Naive B cell (primary cell): ENCODE results near the gene HSP90AA1. TPM values are rescaled to one million over a fixed set of nuclear protein-coding genes. Genes with fewer than 3 reads are reported as not detected.

ENCODE experiments used
- ATAC-seq, 2 donors: fragments of 150-1000 bp; cut with Tn5 transposase; 2 replicates each; pipeline ENCODE4 v1.10.0; 2021; ENCODE audit warnings: low read depth in 2 of 2, mild to moderate bottlenecking in 2 of 2, moderate library complexity in 2 of 2
- DNase-seq: peaks from one replicate; pipeline ENCODE4 v3.0.0; 2022
- H3K27ac Mint-ChIP-seq, 6 donors: one replicate each; pipeline ENCODE4 v1.8.0; 2020 to 2022; ENCODE audit warnings: mild to moderate bottlenecking in 6 of 6, mixed read lengths in 6 of 6, moderate library complexity in 5 of 6, inconsistent platforms in 2 of 6
- H3K27me3 Mint-ChIP-seq, 3 donors: one replicate each; pipeline ENCODE4 v1.8.0; 2021 to 2022; ENCODE audit warnings: mixed read lengths in 3 of 3, mild to moderate bottlenecking in 1 of 3
- H3K36me3 Mint-ChIP-seq, 2 donors: one replicate each; pipeline ENCODE4 v1.8.0; 2020 to 2022; ENCODE audit warnings: mixed read lengths in 2 of 2, inconsistent platforms in 1 of 2, mild to moderate bottlenecking in 1 of 2
- H3K4me1 Mint-ChIP-seq, 3 donors: one replicate each; pipeline ENCODE4 v1.8.0; 2020 to 2022; ENCODE audit warnings: mixed read lengths in 3 of 3, inconsistent platforms in 1 of 3, mild to moderate bottlenecking in 1 of 3, moderate library complexity in 1 of 3
- H3K4me3 Mint-ChIP-seq, 8 donors: one replicate each; pipeline ENCODE4 v1.8.0; 2020 to 2022; ENCODE audit warnings: mild to moderate bottlenecking in 8 of 8, mixed read lengths in 8 of 8, moderate library complexity in 8 of 8, inconsistent platforms in 2 of 8
- H3K9me3 Mint-ChIP-seq, 7 donors: one replicate each; pipeline ENCODE4 v1.8.0; 2020 to 2022; ENCODE audit warnings: mixed read lengths in 7 of 7, mild to moderate bottlenecking in 5 of 7, inconsistent platforms in 2 of 7, moderate library complexity in 1 of 7
- polyA plus RNA-seq, 6 donors: library from polyadenylated mRNA; unstranded; fragments of 300-500 nt; fragmentation: Illumina TruSeq; gene quantifications; one replicate each; pipeline ENCODE4 v1.2.3, GENCODE V29; 2021; ENCODE audit warnings: low read depth in 6 of 6

The HSP90AA1 gene
- polyA plus RNA-seq, 6 donors from 2014 or later: 133 to 338 (median 304) TPM

DNA sequence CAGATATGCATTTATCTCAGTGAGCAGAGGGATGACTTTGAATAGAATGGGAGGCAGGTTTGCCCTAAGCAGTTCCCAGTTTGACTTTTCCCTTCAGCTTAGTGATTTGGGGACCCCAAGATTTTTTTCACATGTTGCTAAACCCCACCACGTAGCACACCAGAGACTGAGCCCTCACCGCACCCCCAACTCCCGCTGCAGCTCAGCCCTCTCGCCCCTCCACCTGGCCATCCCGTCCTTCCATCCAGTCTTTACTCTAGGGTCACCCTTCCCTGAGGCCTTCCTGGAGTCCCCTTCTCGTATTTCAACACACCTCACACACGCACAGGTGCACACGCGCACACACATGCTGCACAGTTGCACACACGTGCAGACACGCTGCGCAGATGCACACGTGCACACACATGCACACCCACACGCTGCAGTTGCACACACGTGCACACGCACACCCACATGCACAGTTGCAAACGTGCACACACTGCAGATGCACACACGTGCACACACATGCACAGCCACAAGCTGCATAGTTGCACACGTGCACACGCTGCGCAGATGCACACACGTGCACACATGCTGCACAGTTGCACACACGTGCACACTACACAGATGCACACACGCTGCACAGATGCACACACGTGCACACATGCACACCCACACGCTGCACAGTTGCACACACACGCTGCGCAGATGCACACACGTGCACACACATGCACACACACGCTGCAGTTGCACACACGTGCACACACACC is 30.0 kb downstream of the HSP90AA1 start:
- DNase-seq (no peak), ATAC-seq (no peak)
- H3K27ac Mint-ChIP-seq: no peak overlapping the region
- no peaks in the 10 kb centered on the region for H3K27me3 Mint-ChIP-seq
- H3K9me3 Mint-ChIP-seq: no peaks in the 10 kb centered on the region
- H3K36me3 Mint-ChIP-seq: no peaks in the 10 kb centered on the region
- no peak overlapping the region for H3K4me3 Mint-ChIP-seq
- H3K4me1 Mint-ChIP-seq: peaks cover 4% of the 10 kb centered on the region in 3 donors

GRCh38 chr14:102055181-102055901 is 31.5 kb downstream of the HSP90AA1 start:
- ATAC-seq (no peak), DNase-seq (no peak)
- Mint-ChIP-seq H3K9me3 (no peaks in the 10 kb centered on the region), H3K4me3 (peak overlapping the region in 1 of 8 donors; percentile 42), H3K36me3 (peaks cover 4 to 7% of the 10 kb centered on the region in 2 donors), H3K27ac (peak overlapping the region in 4 of 6 donors; percentile 30 to 70 (median 64)), H3K4me1 (peaks cover 0 to 4% (median 4%) of the 10 kb centered on the region in 3 donors), H3K27me3 (no peaks in the 10 kb centered on the region)

DNA sequence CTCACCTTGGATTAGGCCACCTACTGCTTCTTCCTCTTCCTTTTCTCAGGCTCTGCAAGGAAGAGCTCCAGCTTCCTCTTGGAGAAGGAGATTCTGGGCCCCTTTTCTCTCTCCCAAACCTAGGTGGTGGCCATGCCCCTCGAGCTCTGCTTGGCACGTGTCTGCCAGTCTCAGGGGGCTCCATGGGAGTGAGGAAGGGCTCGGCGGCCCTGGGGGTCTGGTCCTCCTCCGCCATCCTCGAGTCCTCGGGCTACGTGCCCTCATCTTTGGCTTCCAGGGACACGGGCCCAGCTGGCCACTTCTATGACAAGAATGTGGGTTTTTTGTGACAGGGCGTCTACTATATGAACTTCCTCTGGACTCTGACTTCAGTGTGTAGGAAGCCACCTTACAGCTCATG is 34.3 kb downstream of the HSP90AA1 start:
- Mint-ChIP-seq H3K27ac (peak overlapping the region in 1 of 6 donors; percentile 27), H3K4me3 (no peak overlapping the region), H3K4me1 (peaks cover 0 to 4% (median 4%) of the 10 kb centered on the region in 3 donors), H3K27me3 (no peaks in the 10 kb centered on the region), H3K36me3 (peaks cover 8 to 11% of the 10 kb centered on the region in 2 donors), H3K9me3 (no peaks in the 10 kb centered on the region)
- DNase-seq: no peak
- ATAC-seq: no peak

- ATAC-seq: no peak
- peaks cover 8 to 11% of the 10 kb centered on the region in 2 donors for H3K36me3 Mint-ChIP-seq
- H3K4me3 Mint-ChIP-seq: peak overlapping the region in 1 of 8 donors; percentile 19
- no peak for DNase-seq
- H3K27ac Mint-ChIP-seq: peak overlapping the region in 2 of 6 donors; percentile 24 to 53
- peaks cover 0 to 1% (median 0%) of the 10 kb centered on the region in 3 donors for H3K4me1 Mint-ChIP-seq
- no peaks in the 10 kb centered on the region for H3K27me3 Mint-ChIP-seq
- no peaks in the 10 kb centered on the region for H3K9me3 Mint-ChIP-seq
These were observed 36.2 kb downstream of the HSP90AA1 start for GRCh38 chr14:102050625-102051024.

- no peak for DNase-seq
- peaks cover 8 to 11% of the 10 kb centered on the region in 2 donors for H3K36me3 Mint-ChIP-seq
- H3K9me3 Mint-ChIP-seq: no peaks in the 10 kb centered on the region
- ATAC-seq: no peak
- no peaks in the 10 kb centered on the region for H3K27me3 Mint-ChIP-seq
- H3K27ac Mint-ChIP-seq: peak overlapping the region in 2 of 6 donors; percentile 73 to 74
- no peaks in the 10 kb centered on the region for H3K4me1 Mint-ChIP-seq
- peak overlapping the region in 1 of 8 donors; percentile 19 for H3K4me3 Mint-ChIP-seq
These were observed 36.8 kb downstream of the HSP90AA1 start for GRCh38 chr14:102050026-102050405.

DNA sequence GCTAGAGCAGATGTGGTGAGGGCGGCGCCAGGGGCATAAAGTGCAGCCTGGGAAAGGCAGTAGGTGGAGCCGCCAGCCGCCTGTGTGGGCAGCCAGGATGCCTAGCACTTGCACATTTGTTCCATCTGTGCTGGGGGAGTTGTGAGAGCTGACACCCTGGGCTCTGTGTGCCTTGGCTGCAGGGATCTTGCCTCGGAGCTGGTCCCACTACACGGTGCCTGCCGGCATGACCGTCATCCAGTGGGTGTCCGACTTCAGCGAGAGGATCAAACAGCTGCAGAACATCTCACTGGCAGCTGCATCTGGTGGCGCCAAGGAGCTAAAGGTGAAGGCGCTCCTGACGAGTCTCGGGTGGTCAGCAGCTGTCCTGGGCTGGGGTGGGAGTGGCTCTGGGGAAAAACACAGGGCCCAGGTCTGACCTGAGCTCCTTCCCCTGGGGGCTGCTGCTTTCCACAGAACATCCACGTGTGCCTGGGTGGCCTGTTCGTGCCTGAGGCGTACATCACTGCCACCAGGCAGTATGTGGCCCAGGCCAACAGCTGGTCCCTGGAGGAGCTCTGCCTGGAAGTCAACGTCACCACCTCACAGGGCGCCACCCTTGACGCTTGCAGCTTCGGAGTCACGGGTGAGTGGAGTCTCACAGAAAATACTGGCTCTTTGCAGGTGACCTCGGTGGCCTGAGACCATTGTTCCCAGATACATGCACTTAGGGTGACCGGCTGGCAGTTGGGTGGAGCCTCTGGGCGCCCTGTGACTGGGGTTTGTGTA is 37.4 kb downstream of the HSP90AA1 start:
- Mint-ChIP-seq H3K27me3 (no peaks in the 10 kb centered on the region), H3K36me3 (peaks cover 8 to 11% of the 10 kb centered on the region in 2 donors), H3K4me3 (no peak overlapping the region), H3K4me1 (no peaks in the 10 kb centered on the region), H3K27ac (peak overlapping the region in 1 of 6 donors; percentile 77), H3K9me3 (no peaks in the 10 kb centered on the region)
- DNase-seq (no peak), ATAC-seq (no peak)

- ATAC-seq (no peak), DNase-seq (no peak)
- Mint-ChIP-seq H3K9me3 (no peaks in the 10 kb centered on the region), H3K4me1 (no peaks in the 10 kb centered on the region), H3K27ac (peak overlapping the region in 2 of 6 donors; percentile 76), H3K36me3 (peaks cover 11 to 15% of the 10 kb centered on the region in 2 donors), H3K27me3 (no peaks in the 10 kb centered on the region), H3K4me3 (no peak overlapping the region)
These were observed 38.9 kb downstream of the HSP90AA1 start for GRCh38 chr14:102047808-102048540.

GRCh38 chr14:102046337-102047278 is 40.2 kb downstream of the HSP90AA1 start:
- Mint-ChIP-seq H3K27me3 (no peaks in the 10 kb centered on the region), H3K27ac (peak overlapping the region in 4 of 6 donors; percentile 12 to 70 (median 54)), H3K4me1 (no peaks in the 10 kb centered on the region), H3K36me3 (peaks cover 15 to 19% of the 10 kb centered on the region in 2 donors), H3K9me3 (no peaks in the 10 kb centered on the region), H3K4me3 (no peak overlapping the region)
- DNase-seq (peak; percentile 5), ATAC-seq (peak; percentile 25 to 47)

DNA sequence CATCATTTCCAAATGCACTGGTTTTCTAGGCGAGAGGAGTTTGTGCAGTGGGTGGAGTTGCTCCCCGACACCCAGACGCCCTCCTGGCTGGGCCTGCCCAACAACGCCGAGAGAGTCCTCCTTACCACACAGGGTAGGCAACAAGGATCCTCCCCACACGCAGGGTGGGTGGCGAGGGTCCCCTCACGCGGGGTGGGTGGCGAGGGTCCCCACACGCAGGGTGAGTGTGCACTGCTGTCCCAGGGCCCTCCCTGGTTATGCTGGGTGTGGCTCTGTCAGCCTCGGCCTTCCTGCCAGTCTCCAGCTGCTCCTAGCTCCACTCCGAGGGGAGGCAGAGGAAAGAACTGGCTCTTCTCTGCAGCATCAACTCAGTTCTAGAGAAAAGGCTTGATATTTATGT is 42.3 kb downstream of the HSP90AA1 start:
- ATAC-seq: no peak
- H3K4me1 Mint-ChIP-seq: no peaks in the 10 kb centered on the region
- no peak for DNase-seq
- H3K4me3 Mint-ChIP-seq: no peak overlapping the region
- no peaks in the 10 kb centered on the region for H3K9me3 Mint-ChIP-seq
- no peaks in the 10 kb centered on the region for H3K27me3 Mint-ChIP-seq
- no peak overlapping the region for H3K27ac Mint-ChIP-seq
- H3K36me3 Mint-ChIP-seq: peaks cover 8 to 12% of the 10 kb centered on the region in 2 donors

GRCh38 chr14:102043251-102044025 is 43.4 kb downstream of the HSP90AA1 start:
- H3K4me1 Mint-ChIP-seq: no peaks in the 10 kb centered on the region
- H3K27me3 Mint-ChIP-seq: no peaks in the 10 kb centered on the region
- no peak overlapping the region for H3K4me3 Mint-ChIP-seq
- DNase-seq (no peak), ATAC-seq (no peak)
- H3K27ac Mint-ChIP-seq: no peak overlapping the region
- H3K36me3 Mint-ChIP-seq: peaks cover 8 to 12% of the 10 kb centered on the region in 2 donors
- H3K9me3 Mint-ChIP-seq: no peaks in the 10 kb centered on the region

DNA sequence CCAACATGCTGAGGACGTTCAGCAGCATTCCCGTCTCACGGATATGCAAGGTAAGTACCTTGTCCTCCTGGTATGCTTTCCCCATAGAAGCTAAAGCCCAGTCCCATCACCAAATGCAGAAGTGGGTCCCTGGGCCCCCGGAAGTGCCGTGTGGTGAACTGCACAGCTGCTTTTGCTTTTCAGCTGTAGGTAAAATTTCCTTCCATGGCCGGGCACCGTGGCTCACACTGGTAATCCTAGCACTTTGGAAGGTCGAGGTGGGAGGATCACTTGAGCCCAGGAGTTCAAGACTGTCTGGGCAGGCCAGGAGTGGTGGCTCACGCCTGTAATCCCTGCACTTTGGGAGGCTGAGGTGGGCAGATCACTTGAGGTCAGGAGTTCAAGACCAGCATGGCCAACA is 44.1 kb downstream of the HSP90AA1 start:
- no peak for DNase-seq
- no peaks in the 10 kb centered on the region for H3K27me3 Mint-ChIP-seq
- no peak overlapping the region for H3K4me3 Mint-ChIP-seq
- no peaks in the 10 kb centered on the region for H3K4me1 Mint-ChIP-seq
- no peak for ATAC-seq
- peak overlapping the region in 1 of 6 donors; percentile 74 for H3K27ac Mint-ChIP-seq
- peaks cover 8 to 12% of the 10 kb centered on the region in 2 donors for H3K36me3 Mint-ChIP-seq
- no peaks in the 10 kb centered on the region for H3K9me3 Mint-ChIP-seq
